Neural crest cell (in vitro differentiated cells): Measurements from ENCODE around the gene ZBTB33. TPM values are rescaled to one million over a fixed set of nuclear protein-coding genes. Genes with fewer than 3 reads are reported as not detected.

ENCODE experiments used
- DNase-seq: peaks from one replicate; pipeline ENCODE4 v3.0.0; 2021; ENCODE audit warnings: low read depth, mixed read lengths, low spot score
- H3K27ac Mint-ChIP-seq: one replicate; pipeline ENCODE4 v1.8.0; 2021; ENCODE audit warnings: mild to moderate bottlenecking, mixed read lengths; ENCODE audit not compliant: unreplicated experiment
- H3K27me3 Mint-ChIP-seq: 2 replicates; pipeline ENCODE4 v1.8.0; 2021; ENCODE audit warnings: low read depth, mild to moderate bottlenecking, mixed read lengths
- H3K36me3 Mint-ChIP-seq: 2 replicates; pipeline ENCODE4 v1.8.0; 2021; ENCODE audit warnings: low read depth, mild to moderate bottlenecking, mixed read lengths
- H3K4me1 Mint-ChIP-seq: 2 replicates; pipeline ENCODE4 v1.8.0; 2021; ENCODE audit warnings: mixed read lengths
- H3K4me3 Mint-ChIP-seq: one replicate; pipeline ENCODE4 v1.8.0; 2021; ENCODE audit warnings: mild to moderate bottlenecking, mixed read lengths
- H3K9me3 Mint-ChIP-seq: 2 replicates; pipeline ENCODE4 v1.8.0; 2021; ENCODE audit warnings: mixed read lengths
- CTCF ChIP-seq: fragments of 200-600 bp; sonication (generic); conservative IDR thresholded peaks from 2 replicates; pipeline ENCODE4 v1.5.0; 2021; ENCODE audit warnings: antibody characterized with exemption, mild to moderate bottlenecking
- total RNA-seq: library from RNA; stranded (reverse); gene quantifications from 2 replicates; pipeline ENCODE4 v1.2.1, GENCODE V29; 2021

The ZBTB33 gene
- total RNA-seq, 1 donor from 2014 or later, result 28.6 TPM

- Mint-ChIP-seq H3K27me3 (no peaks in the 10 kb centered on the region), H3K4me1 (peaks cover 13% of the 10 kb centered on the region), H3K4me3 (no peak overlapping the region), H3K27ac (no peak overlapping the region), H3K9me3 (peaks cover 2% of the 10 kb centered on the region), H3K36me3 (no peaks in the 10 kb centered on the region)
- DNase-seq, result no peak
- TF ChIP-seq CTCF, result no peak
Observed at GRCh38 chrX:120269373-120270035, 18.9 kb downstream of the ZBTB33 start.

GRCh38 chrX:120270567-120270966, 20.0 kb downstream of the ZBTB33 start:
- H3K36me3 Mint-ChIP-seq, result no peaks in the 10 kb centered on the region
- peak overlapping the region; percentile 22 for H3K27ac Mint-ChIP-seq
- peaks cover 18% of the 10 kb centered on the region for H3K4me1 Mint-ChIP-seq
- no peak for DNase-seq
- no peak overlapping the region for H3K4me3 Mint-ChIP-seq
- H3K9me3 Mint-ChIP-seq, result peaks cover 2% of the 10 kb centered on the region
- no peak for TF ChIP-seq CTCF
- H3K27me3 Mint-ChIP-seq, result no peaks in the 10 kb centered on the region

GRCh38 chrX:120271218-120271617, 20.6 kb downstream of the ZBTB33 start:
- Mint-ChIP-seq H3K36me3 (no peaks in the 10 kb centered on the region), H3K4me1 (peaks cover 18% of the 10 kb centered on the region), H3K27ac (no peak overlapping the region), H3K27me3 (no peaks in the 10 kb centered on the region), H3K9me3 (peaks cover 2% of the 10 kb centered on the region), H3K4me3 (no peak overlapping the region)
- TF ChIP-seq CTCF, result no peak
- no peak for DNase-seq

GRCh38 chrX:120274145-120274544, 23.5 kb downstream of the ZBTB33 start:
- no peak for DNase-seq
- H3K9me3 Mint-ChIP-seq, result peaks cover 4% of the 10 kb centered on the region
- no peaks in the 10 kb centered on the region for H3K36me3 Mint-ChIP-seq
- H3K27me3 Mint-ChIP-seq, result no peaks in the 10 kb centered on the region
- no peak overlapping the region for H3K4me3 Mint-ChIP-seq
- no peak for TF ChIP-seq CTCF
- H3K4me1 Mint-ChIP-seq, result peaks cover 18% of the 10 kb centered on the region
- H3K27ac Mint-ChIP-seq, result no peak overlapping the region

- Mint-ChIP-seq H3K36me3 (no peaks in the 10 kb centered on the region), H3K4me3 (no peak overlapping the region), H3K9me3 (peaks cover 4% of the 10 kb centered on the region), H3K27me3 (no peaks in the 10 kb centered on the region), H3K4me1 (peaks cover 14% of the 10 kb centered on the region), H3K27ac (no peak overlapping the region)
- TF ChIP-seq CTCF, result no peak
- DNase-seq, result no peak
Observed at GRCh38 chrX:120274958-120275357, 24.3 kb downstream of the ZBTB33 start.
